ENCODE data around the gene CLCN4. TPM values are rescaled to one million over a fixed set of nuclear protein-coding genes. Genes with fewer than 3 reads are reported as not detected.

The CLCN4 gene
- total RNA-seq, 4 donors from 2014 or later, result 7.1 to 19.1 (median 15.9) TPM

- Histone ChIP-seq H3K27me3 (no peaks in the 10 kb centered on the region), H3K27ac (no peak overlapping the region), H3K9me3 (no peaks in the 10 kb centered on the region), H3K4me3 (replicated peaks in 1 of 3) (no peak overlapping the region), H3K36me3 (no peaks in the 10 kb centered on the region), H3K4me1 (no peaks in the 10 kb centered on the region)
- WGBS, 2 donors, result 87 to 93% methylated on average over 5 to 6 of the region's 6 CpGs
- intact Hi-C loops (cut with DNase I), result no loop called here
- DNase-seq, result no peak
- TF ChIP-seq CTCF (IDR thresholded peaks at IDR 0.05), result no peak
Measured at GRCh38 chrX:10286195-10286594, 129.4 kb downstream of the CLCN4 start.

Other genes starting within 250 kb of the CLCN4 start
- under 1 TPM in 1 of 4 donors, not detected in 3; 0.67 TPM for gene CLDN34, start 189.6 kb upstream of the CLCN4 start, total RNA-seq